Iris pigment epithelial cell (primary cell): ENCODE results near the gene CMTM7.
"Not testable (repeated sequence)": the region's sequence is repeated elsewhere in the genome, so short reads cannot be mapped to it uniquely, and the experiment has no call there.

ENCODE experiments used
- DNase-seq: peaks from one replicate; pipeline ENCODE4 v3.0.0-alpha.2; 2011; ENCODE audit warnings: low read depth

The CMTM7 gene

DNA sequence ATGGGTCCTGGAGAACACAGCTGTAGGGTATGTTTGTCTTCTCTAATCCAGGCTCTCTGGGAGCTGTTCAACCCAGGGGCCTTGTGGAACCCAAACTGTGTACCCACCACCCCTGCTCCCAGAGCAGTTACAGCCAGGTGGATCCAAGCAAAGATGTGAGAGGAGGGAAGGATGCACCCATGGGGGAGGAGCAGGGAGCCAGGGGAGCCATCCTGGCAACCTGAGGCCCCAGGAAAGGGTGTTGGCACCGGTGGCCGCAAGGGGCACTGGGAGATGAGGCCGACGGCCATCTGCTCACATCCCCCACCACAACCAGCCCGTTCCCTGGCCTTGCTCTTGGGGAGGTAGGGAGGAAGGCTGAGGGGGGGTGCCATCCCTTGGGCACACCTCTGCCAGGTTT lies 67.8 kb downstream of the CMTM7 start:
- DNase-seq: no peak

DNA sequence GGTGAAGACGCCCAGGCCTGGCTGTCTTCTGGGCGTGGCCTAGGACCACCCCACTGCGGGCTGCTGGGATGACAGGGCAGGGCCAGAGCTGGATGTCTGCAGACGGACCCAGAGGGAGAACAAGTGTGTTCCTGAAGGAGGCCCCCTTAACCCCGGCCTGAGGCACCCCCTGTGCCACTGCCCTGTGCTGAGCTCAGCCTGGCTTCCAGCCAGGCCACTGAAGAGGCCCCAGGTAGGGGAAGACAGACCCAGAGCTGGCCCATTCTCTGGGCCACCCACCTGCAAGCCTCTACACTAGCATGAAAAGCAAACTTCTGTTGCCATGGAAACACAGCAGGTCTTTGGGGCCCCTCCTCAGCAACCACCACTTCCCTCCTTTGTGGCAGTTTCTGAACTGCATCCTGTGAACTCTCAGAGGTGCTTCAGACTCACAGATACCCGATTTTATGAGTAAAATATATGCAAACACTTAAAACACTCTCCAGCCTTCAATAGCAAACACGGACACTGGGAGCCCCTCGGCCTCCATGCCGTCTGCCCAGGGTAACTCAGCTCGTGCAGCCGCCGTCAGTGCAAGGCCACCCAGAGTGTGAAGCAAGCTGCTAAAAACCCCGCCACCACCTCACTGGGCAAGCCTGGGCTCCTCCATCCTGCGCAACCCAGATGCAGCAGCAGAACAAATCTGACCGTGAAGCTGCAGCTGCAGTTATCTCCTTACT lies 68.5 kb downstream of the CMTM7 start:
- DNase-seq: no peak

DNA sequence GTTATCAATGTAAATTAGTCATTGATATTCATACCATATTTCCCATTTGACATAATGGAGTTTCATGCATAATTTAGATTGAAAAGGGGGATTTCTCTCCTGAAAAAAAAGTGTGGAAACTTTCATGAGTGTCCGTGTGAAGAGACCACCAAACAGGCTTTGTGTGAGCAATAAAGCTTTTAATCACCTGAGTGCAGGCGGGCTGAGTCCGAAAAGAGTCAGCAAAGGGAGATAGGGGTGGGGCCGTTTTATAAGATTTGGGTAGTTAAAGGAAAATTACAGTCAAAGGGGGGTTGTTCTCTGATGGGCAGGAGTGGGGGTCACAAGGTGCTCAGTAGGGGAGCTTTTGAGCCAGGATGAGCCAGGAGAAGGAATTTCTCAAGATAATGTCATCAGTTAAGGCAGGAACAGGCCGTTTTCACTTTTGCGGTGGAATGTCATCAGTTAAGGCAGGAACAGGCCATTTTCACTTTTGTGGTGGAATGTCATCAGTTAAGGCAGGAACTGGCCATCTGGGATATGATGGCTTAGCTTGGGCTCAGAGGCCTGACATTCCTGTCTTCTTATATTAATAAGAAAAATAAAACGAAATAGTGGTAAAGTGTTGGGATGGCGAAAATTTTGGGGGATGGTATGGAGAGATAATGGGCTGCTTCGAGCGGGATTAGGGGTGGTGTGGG lies 69.3 kb downstream of the CMTM7 start:
- not testable (repeated sequence) for DNase-seq

DNA sequence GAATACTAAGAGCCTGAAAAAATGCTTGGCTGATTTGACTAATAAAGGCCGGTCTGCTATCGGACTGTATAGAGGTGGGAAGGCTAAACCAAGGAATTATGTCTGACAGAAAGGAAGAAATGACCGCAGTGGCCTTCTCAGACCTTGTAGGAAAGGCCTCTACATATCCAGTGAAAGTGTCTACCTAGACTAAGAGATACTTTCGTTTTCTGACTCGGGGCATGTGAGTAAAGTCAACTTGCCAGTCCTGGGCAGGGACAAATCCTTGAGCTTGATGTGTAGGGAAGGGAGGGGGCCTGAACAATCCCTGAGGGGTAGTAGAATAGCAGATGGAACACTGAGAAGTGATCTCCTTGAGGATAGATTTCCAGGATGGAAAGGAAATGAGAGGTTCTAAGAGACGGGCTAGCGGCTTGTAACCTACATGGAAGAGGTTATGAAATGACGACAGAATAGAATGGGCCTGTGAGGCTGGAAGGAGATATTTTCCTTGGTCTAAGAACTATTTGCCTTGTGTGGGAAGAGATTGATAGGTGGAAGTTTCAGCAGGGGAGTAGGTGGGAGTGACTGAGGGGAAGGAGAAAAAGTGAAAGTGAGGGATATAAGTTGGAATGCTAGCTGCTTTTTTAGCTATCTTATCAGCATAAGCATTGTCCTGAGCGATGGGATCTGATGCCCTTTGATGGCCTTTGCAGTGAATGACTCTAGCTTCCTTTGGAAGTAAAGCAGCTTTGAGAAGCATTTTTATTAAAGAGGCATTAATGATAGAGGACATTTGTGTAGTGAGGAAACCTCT lies 70.7 kb downstream of the CMTM7 start:
- DNase-seq: not testable (repeated sequence)

DNA sequence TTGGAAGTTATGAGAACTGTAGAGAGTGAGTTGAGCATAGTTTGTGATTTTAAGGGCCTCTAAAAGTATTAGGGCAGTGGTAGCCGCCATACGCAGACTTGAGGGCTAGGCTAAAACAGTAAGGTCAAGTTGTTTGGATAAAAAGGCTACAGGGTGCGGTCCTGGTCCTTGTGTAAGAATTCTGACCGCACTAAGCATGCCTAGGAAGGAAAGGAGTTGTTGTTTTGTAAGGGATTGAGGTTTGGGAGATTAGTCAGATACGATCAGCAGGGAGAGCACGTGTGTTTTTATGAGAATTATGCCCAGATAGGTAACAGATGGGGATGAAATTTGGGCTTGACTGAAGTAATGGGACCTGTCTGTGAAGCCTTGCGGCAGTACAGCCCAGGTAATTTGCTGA lies 71.8 kb downstream of the CMTM7 start:
- DNase-seq: peak; percentile 52

DNA sequence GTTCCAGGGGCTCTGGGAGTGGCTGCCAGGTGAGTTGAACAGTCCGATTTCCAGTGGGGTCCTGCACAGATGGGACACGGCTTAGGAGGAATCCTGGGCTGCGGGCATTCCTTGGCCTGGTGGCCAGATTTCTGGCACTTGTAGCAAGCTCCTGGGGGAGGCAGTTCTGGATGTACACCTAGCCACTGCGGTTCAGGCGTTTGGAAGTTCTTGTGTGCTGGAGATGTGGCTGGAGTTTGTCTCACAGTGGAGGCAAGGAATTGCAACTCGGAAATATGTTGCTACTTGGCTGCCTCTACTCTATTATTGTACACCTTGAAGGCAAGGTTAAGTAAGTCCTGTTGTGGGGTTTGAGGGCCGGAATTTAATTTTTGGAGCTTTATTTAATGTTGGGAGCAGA lies 73.1 kb downstream of the CMTM7 start:
- not testable (repeated sequence) for DNase-seq

DNA sequence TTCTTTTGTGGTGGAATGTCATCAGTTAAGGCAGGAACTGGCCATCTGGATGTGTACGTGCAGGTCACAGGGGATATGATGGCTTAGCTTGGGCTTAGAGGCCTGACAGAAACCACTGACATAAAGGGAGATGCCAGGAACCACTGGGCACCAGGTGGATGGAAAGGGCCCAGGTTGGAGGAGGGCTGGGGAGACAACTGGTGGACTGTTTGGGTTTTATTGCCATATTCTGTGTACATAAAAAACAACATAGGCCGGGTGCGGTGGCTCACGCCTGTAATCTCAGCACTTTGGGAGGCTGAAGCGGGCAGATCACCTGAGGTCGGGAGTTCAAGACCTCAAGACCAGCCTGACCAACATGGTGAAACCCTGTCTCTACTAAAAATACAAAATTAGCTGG lies 75.2 kb downstream of the CMTM7 start:
- not testable (repeated sequence) for DNase-seq

DNA sequence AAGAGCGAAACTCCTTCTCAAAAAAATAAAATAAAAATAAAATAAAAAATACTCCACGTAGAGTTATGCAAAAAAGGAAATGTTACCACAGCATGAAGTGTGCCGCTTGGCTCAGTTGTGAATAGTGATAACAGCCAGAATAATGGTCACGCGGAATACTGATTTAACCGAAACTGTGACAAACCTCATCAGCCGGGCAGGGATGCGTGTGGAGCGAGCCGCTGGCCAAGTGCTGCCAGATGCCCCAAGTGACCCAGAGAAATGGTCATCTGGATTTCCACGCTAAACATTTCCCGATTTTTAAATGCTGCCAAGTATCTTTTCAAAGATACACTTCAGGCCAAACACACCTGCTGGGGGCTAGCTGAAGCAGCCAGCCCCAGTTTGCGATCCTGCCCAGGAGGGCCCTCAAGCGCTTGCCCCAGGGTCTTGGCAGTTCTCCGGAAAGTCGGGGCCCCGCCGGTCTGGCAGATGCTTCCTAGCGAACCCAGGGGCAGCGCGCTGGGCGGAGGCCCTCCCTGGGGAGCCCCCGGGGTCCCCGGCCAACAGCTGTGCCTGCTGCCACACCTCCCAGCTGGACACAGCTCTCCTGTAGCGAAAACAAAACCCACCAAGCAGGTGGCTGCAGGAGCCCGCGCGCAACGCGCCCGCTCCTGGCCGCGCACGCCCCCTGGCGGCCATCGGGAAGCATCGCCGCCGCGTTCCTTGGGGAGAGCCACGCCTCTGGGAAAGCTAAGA lies 75.8 kb downstream of the CMTM7 start:
- peak; percentile 60 for DNase-seq

GRCh38 chr3:32469151-32469874 lies 77.7 kb downstream of the CMTM7 start:
- DNase-seq: no peak

- no peak for DNase-seq
These were observed 78.7 kb downstream of the CMTM7 start for GRCh38 chr3:32470362-32470761.

GRCh38 chr3:32471246-32471645 lies 79.6 kb downstream of the CMTM7 start:
- no peak for DNase-seq

DNA sequence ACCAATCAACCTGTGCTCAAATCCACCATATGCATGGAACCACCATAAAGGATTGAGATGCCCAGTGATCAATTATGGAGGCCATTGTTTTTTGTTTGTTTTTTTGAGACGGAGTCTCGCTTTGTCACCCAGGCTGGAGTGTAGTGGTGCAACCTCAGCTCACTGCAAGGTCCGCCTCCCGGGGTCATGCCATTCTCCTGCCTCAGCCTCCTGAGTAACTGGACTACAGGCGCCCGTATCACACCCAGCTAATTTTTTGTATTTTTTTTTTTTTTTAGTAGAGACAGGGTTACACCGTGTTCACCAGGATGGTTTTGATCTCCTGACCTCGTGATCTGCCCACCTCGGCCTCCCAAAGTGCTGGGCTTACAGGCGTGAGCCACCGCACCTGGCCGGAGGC lies 80.5 kb downstream of the CMTM7 start:
- not testable (repeated sequence) for DNase-seq

- DNase-seq: no peak
These were observed 82.5 kb downstream of the CMTM7 start for GRCh38 chr3:32474201-32474600.

DNA sequence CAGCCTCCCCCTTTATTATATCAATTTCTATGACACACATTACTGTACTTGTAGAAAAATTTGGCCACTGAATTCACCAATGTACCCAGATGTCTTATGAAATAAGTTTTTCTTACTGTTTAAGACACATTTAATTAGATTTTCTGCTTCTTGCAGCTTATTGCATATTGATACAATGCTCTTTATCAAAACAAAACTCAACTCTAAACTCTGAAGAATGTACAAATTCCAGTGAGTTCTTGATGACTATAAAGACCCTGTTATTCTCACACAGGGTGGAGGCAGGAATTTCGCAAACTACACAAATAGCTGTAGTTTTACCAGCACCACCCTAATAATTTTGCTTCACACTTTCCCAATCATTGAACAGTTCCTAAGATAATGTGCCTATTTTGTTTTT lies 89.0 kb downstream of the CMTM7 start:
- peak; percentile 32 for DNase-seq

DNA sequence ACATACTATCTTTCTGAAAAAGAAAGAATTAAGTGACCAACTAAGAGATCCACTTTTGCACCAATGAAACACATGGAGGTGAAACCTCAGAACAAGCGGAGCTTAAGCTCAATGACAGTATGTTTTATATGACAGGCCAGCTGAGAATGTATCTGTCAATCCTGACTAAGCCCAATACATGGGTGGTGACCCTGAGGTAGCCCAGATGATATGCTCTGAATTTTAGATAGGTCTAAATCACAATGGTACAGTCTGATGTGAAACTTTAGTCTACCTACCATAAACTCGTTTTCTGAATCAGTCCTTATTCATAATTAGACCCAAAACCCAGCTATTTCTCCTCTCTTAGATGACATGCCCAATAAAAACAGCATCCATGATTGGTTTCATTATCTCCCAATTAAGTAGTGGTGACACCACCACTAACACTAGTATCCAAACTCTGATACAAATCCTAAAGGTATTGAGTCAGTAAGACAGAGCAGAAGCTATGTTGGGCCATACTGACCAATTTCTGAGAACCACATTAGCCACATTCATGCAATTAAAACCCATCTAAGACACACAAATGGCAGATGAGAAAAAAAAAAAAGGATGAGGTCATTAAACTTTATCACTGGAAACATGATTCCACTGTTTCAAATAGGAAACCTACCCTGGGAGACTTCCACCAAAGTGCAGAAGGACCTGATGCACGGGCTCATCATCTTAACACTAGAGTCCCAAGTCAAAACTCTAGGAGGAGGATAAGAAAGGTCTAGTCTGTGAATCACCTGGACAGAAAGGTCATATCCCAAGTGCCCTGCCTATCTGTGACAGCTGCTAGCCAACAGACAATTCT lies 90.4 kb downstream of the CMTM7 start:
- DNase-seq: no peak

DNA sequence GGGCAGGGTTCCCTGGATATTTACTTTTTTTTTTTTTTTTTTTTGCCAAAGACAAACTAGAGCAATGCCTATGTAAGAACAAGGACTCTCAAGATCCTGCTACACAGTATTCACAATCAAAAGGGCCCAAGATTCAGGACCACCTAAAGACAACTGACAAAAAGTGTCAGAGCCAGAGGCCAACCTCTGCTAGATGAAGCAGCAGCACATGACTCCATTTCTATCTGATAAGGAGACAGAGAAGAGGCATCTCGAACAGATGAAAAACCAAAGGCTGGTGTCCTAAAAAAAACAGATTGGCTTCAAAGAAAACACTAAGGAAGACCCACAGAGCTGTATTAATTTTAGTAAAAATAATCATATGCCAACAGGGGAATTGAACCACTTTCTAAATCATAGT lies 91.0 kb downstream of the CMTM7 start:
- DNase-seq: no peak

GRCh38 chr3:32483772-32484171 lies 92.1 kb downstream of the CMTM7 start:
- DNase-seq: no peak

DNA sequence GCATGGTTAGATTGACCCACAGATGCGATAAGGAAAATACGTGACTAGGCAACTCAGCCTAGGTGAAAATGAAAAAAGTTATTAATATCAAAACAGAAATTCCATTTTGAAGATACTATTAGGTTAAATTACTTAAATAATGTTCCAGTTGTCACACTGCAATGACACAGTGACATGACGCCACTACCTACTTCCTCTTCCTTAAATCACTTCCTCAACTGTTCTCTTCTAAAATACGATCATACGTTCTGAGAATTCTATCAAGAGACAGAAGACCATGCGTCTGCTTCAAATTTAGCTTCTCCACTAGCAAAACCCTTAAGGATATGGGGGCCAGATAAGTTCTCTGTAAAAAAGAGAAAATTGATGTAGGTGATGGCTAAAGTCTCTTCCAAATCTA lies 92.8 kb downstream of the CMTM7 start:
- no peak for DNase-seq

DNA sequence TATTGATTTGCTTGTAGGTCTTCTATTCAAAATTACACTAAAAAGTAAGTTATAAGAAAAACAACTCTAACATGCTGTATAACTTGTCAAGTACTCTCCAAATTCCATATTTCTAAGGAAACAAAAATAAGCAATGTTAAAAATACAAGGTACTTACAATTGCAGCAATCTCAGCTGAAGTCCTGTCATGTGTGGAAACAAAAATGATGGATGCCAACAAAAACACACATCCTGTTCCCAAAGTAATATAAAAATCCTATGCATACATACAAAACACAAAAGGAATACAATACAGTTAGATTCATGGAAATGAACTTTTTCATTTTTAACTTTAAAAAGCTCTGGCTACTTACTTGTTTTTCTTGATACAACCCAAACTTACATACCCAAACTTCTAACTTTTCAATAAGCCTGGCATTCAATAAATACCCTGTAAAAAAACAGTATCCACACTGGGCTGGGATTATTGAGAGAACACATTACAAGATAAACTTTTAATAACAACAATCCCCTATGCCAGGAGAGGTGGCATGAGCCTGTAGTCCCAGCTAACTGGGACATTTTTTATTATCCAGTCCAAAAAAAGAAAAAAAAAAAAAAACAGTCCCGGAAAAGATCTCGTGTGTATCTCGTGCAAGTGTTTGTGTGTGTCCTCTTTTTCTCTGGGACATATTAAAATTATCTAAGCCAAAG lies 96.3 kb downstream of the CMTM7 start:
- no peak for DNase-seq

- DNase-seq: no peak
These were observed 96.9 kb downstream of the CMTM7 start for GRCh38 chr3:32488474-32489008.
